H1 (cell line): ENCODE measurements around the gene TPM2.
A peak's percentile ranks its signal among the peaks of the same experiment; 100 is the strongest.

Experiments
- EP300 ChIP-seq, 2 experiments: IDR thresholded peaks; 1 replicate in 1 of 2; 2 replicates in 1 of 2; pipeline ENCODE4 v1.6.1; 2011 to 2012; ENCODE audit warnings: low read depth in 2 of 2, low read length in 2 of 2, mild to moderate bottlenecking in 2 of 2, borderline replicate concordance in 1 of 2, inconsistent platforms in 1 of 2, moderate library complexity in 1 of 2
- EZH2 ChIP-seq: fragments of 200-600 bp; sonication (generic); IDR thresholded peaks from 2 replicates; pipeline ENCODE4 v1.7.1; 2012; ENCODE audit warnings: low read depth, mild to moderate bottlenecking, moderate library complexity, low read length, inconsistent platforms; ENCODE audit not compliant: severe bottlenecking
- GTF2F1 ChIP-seq: IDR thresholded peaks from 2 replicates; pipeline ENCODE4 v1.6.1; 2012; ENCODE audit warnings: low read depth, low read length, improper control_type of control experiment, borderline replicate concordance
- HDAC2 ChIP-seq, 2 experiments: fragments of 300-600 bp in 1 of 2; sonication (generic) in 1 of 2; IDR thresholded peaks; 2 replicates each; pipeline ENCODE4 v1.6.1; 2011 to 2012; ENCODE audit warnings: low read depth in 2 of 2, low read length in 2 of 2, mild to moderate bottlenecking in 2 of 2, moderate library complexity in 2 of 2, borderline replicate concordance in 1 of 2, inconsistent platforms in 1 of 2
- JUND ChIP-seq: IDR thresholded peaks from 2 replicates; pipeline ENCODE4 v1.6.1; 2011; ENCODE audit warnings: mild to moderate bottlenecking, improper control_type of control experiment, low read length
- KDM1A ChIP-seq: fragments of 200-600, 300-600 bp; sonication (generic); IDR thresholded peaks from 2 replicates; pipeline ENCODE4 v1.7.1; 2016; ENCODE audit warnings: mild to moderate bottlenecking, low read length, borderline replicate concordance
- POLR2A ChIP-seq, 2 experiments: IDR thresholded peaks; 1 replicate in 1 of 2; 2 replicates in 1 of 2; pipeline ENCODE4 v1.6.1; 2011; ENCODE audit warnings: low read depth in 2 of 2, low read length in 2 of 2, mild to moderate bottlenecking in 2 of 2; ENCODE audit errors: control extremely low read depth in 1 of 2
- POLR2AphosphoS5 ChIP-seq: IDR thresholded peaks from 2 replicates; pipeline ENCODE4 v1.6.1; 2011; ENCODE audit warnings: low read depth, low read length
- RAD21 ChIP-seq, 2 experiments: IDR thresholded peaks in 1 of 2; conservative IDR thresholded peaks in 1 of 2; 2 replicates each; pipeline ENCODE4 v1.6.1; 2011; ENCODE audit warnings: low read depth in 2 of 2, low read length in 2 of 2, improper control_type of control experiment in 1 of 2, inconsistent platforms in 1 of 2, mild to moderate bottlenecking in 1 of 2, moderate library complexity in 1 of 2
- RBBP5 ChIP-seq: IDR thresholded peaks from 2 replicates; pipeline ENCODE4 v1.7.1; 2012; ENCODE audit warnings: low read depth, mild to moderate bottlenecking, inconsistent platforms, low read length, moderate library complexity, borderline replicate concordance
- YY1 ChIP-seq: IDR thresholded peaks from 2 replicates; pipeline ENCODE4 v1.6.1; 2011; ENCODE audit warnings: low read depth, mild to moderate bottlenecking, low read length
- ZNF274 ChIP-seq: IDR thresholded peaks from 2 replicates; pipeline ENCODE4 v1.7.0; 2012; ENCODE audit warnings: low read length, borderline replicate concordance; ENCODE audit errors: extremely low read depth
- TF ChIP-seq, protein P1 (sequence below), 3 experiments: IDR thresholded peaks; 1 replicate in 2 of 3; 2 replicates in 1 of 3; pipeline versions ENCODE4 v1.5.1 to v1.6.1; 2011; ENCODE audit warnings: low read length in 3 of 3, mild to moderate bottlenecking in 3 of 3, inconsistent platforms in 2 of 3, low read depth in 1 of 3, moderate library complexity in 1 of 3; ENCODE audit not compliant: insufficient read depth in 1 of 3; ENCODE audit errors: control extremely low read depth in 1 of 3

DNA sequence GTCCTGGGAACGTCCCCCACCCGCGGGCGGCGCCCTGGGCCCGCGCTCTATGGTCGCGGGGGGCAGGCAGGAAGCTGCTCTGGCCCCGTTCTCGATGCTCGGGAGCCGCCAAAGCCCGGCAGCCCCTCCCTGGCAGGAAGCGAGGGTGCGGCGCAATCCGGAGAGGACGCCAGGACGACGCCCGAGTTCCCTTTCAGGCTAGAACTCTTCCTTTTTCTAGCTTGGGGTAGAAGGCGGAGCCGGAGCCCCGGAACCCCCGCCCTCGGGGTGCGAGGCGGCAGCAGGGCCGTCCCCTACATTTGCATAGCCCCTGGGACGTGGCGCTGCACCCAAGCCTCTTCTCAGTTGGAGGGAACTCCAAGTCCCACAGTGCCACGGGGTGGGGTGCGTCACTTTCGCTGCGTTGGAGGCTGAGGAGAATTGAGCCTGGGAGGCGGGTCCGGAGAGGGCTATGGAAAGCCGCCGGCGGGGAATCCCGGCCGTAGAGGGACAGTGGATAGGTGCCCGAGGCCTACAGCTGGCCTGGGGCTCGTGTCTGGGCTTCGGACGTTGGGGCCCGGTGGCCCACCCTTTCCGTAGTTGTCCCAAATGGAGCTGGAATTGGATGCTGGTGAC lies 42.6 kb upstream of the TPM2 start, which contains the start of the genes CREB3 and TLN1:
- 0 out of 2 replicates have a peak, but pooled peaks have one; percentile 21 for TF ChIP-seq JUND
- TF ChIP-seq, protein P1, sequence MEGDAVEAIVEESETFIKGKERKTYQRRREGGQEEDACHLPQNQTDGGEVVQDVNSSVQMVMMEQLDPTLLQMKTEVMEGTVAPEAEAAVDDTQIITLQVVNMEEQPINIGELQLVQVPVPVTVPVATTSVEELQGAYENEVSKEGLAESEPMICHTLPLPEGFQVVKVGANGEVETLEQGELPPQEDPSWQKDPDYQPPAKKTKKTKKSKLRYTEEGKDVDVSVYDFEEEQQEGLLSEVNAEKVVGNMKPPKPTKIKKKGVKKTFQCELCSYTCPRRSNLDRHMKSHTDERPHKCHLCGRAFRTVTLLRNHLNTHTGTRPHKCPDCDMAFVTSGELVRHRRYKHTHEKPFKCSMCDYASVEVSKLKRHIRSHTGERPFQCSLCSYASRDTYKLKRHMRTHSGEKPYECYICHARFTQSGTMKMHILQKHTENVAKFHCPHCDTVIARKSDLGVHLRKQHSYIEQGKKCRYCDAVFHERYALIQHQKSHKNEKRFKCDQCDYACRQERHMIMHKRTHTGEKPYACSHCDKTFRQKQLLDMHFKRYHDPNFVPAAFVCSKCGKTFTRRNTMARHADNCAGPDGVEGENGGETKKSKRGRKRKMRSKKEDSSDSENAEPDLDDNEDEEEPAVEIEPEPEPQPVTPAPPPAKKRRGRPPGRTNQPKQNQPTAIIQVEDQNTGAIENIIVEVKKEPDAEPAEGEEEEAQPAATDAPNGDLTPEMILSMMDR (IDR thresholded peaks at IDR 0.05; ENCODE audit: control extremely low read depth in 1 of 3, insufficient read depth in 1 of 3, low read depth in 1 of 3, low read length in 3 of 3): 0 out of 4 replicates have a peak, but pooled peaks of 1 of the 3 experiments have one; percentile 11
- TF ChIP-seq EZH2: no peak
- no peak for TF ChIP-seq RAD21 (IDR thresholded peaks at IDR 0.05 in 1 of 2, conservative IDR thresholded peaks at IDR 0.05 in 1 of 2; ENCODE audit: low read depth in 2 of 2, low read length in 2 of 2)
- 0 out of 3 replicates have a peak, but pooled peaks of 1 of the 2 experiments have one; percentile 7 for TF ChIP-seq EP300 (IDR thresholded peaks at IDR 0.05; ENCODE audit: borderline replicate concordance in 1 of 2, low read depth in 2 of 2, low read length in 2 of 2)
- TF ChIP-seq POLR2AphosphoS5: peak; percentile 72; the same call in 1 of the 2 replicates
- no peak for TF ChIP-seq ZNF274
- 0 out of 4 replicates have a peak, but pooled peaks of 1 of the 2 experiments have one; percentile 16 for TF ChIP-seq HDAC2 (IDR thresholded peaks at IDR 0.05; ENCODE audit: borderline replicate concordance in 1 of 2, low read depth in 2 of 2, low read length in 2 of 2)
- no peak for TF ChIP-seq KDM1A
- TF ChIP-seq POLR2A (IDR thresholded peaks at IDR 0.05; ENCODE audit: control extremely low read depth in 1 of 2, low read depth in 2 of 2, low read length in 2 of 2): peak; percentile 76 to 77
- TF ChIP-seq YY1: peak; percentile 55; the same call in 1 of the 2 replicates
- no peak for TF ChIP-seq GTF2F1
- no peak for TF ChIP-seq RBBP5
